WERI-Rb-1 (cell line): ENCODE data around the gene BPIFB2.

ENCODE experiments used
- DNase-seq: peaks from one replicate; pipeline ENCODE4 v3.0.0-alpha.2; 2020
- H3K27ac ChIP-seq: fragments of 250-450 bp; sonication (Bioruptor Pico); 2 replicates; pipeline ENCODE4 v1.5.1; 2020; ENCODE audit warnings: mild to moderate bottlenecking, moderate library complexity
- H3K27me3 ChIP-seq: fragments of 250-450 bp; sonication (Bioruptor Pico); 2 replicates; pipeline ENCODE4 v1.5.1; 2021; ENCODE audit warnings: mild to moderate bottlenecking, low read depth, moderate library complexity; ENCODE audit not compliant: insufficient read depth, severe bottlenecking
- H3K36me3 ChIP-seq: fragments of 250-450 bp; sonication (Bioruptor Pico); 2 replicates; pipeline ENCODE4 v1.5.1; 2020; ENCODE audit warnings: mild to moderate bottlenecking, moderate library complexity
- H3K4me3 ChIP-seq: 2 replicates; pipeline ENCODE4 v1.5.1; 2011; ENCODE audit warnings: low read depth, mild to moderate bottlenecking, control low read depth, low read length
- H3K9me3 ChIP-seq: fragments of 250-450 bp; sonication (Bioruptor Pico); 2 replicates; pipeline ENCODE4 v1.5.1; 2021; ENCODE audit warnings: mild to moderate bottlenecking, moderate library complexity; ENCODE audit not compliant: severe bottlenecking
- TF ChIP-seq, protein P1 (sequence below): IDR thresholded peaks from 2 replicates; pipeline ENCODE4 v1.5.1; 2011; ENCODE audit warnings: low read depth, mild to moderate bottlenecking, control low read depth, inconsistent platforms, low read length

BPIFB2 gene

GRCh38 chr20:33014336-33015113, 7.0 kb downstream of the BPIFB2 start:
- TF ChIP-seq, protein P1, sequence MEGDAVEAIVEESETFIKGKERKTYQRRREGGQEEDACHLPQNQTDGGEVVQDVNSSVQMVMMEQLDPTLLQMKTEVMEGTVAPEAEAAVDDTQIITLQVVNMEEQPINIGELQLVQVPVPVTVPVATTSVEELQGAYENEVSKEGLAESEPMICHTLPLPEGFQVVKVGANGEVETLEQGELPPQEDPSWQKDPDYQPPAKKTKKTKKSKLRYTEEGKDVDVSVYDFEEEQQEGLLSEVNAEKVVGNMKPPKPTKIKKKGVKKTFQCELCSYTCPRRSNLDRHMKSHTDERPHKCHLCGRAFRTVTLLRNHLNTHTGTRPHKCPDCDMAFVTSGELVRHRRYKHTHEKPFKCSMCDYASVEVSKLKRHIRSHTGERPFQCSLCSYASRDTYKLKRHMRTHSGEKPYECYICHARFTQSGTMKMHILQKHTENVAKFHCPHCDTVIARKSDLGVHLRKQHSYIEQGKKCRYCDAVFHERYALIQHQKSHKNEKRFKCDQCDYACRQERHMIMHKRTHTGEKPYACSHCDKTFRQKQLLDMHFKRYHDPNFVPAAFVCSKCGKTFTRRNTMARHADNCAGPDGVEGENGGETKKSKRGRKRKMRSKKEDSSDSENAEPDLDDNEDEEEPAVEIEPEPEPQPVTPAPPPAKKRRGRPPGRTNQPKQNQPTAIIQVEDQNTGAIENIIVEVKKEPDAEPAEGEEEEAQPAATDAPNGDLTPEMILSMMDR: no peak
- Histone ChIP-seq H3K36me3 (no peaks in the 10 kb centered on the region), H3K27me3 (no peaks in the 10 kb centered on the region), H3K4me3 (no peak overlapping the region), H3K27ac (no peak overlapping the region), H3K9me3 (no peaks in the 10 kb centered on the region)
- DNase-seq: peak; percentile 36

DNA sequence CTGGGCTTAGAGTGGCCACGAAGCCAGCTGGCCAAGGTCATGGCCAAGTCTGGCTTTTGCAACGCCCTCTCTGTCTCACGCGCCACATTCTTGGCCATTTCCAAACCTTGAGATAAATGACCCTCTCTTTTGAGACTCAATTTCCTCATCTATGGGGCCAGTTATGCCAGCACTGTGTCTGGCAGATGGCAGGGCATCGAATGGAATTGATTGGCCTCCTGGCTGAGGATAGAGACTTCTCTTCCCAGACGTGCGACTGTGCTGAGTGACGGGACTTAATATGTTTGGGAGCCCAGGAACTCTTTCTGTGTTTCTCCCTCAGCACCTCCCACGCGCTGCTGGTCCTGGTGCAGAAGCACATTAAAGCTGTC, 7.6 kb downstream of the BPIFB2 start:
- Histone ChIP-seq H3K27ac (no peak overlapping the region), H3K27me3 (no peaks in the 10 kb centered on the region), H3K9me3 (no peaks in the 10 kb centered on the region), H3K4me3 (no peak overlapping the region), H3K36me3 (no peaks in the 10 kb centered on the region)
- TF ChIP-seq, protein P1: no peak
- DNase-seq: no peak

DNA sequence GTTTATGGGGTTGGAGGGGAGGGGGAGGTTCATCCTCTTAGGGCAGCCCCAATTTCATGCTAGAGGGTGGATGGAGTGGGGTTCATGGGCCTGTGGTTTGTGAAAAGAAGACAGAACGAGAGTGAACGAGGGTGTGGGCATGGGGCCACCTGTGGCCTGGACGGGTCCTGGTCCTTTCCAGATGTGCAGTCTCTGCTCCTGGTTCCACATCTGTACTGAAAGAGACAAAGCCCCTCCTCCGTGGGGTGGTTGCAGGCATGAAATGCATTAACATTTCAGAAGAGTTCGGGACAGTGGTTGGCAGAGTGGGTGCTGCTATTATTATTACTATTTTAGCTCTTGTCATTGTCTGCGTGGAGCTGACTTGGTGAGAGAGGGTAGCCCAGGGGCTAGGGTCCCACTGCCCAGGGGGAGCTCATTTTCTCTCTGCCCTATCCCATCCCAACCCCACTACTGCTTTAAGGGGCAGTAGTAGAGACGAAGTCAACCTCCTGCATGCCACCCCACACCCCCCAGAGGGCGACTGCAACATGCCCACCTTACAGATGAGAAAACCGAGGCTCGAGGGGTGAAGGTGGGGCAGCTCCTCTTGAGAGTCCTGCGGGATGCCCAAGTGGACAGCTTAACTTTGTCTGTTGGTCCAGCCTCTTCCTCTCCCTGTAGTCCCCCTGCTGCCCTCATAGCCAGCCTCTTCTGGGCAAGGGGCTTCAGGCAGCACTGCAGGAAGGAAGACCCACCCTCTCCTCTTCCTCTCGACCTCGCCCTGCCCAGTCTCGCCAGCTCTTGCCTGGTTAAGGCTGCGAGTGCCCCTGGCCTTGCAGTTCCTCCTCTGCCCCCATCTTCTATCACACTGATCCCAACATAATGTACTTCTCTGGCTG, 8.4 kb downstream of the BPIFB2 start:
- H3K27ac ChIP-seq: no peak overlapping the region
- H3K36me3 ChIP-seq: no peaks in the 10 kb centered on the region
- H3K27me3 ChIP-seq: no peaks in the 10 kb centered on the region
- TF ChIP-seq, protein P1: no peak
- DNase-seq: no peak
- no peaks in the 10 kb centered on the region for H3K9me3 ChIP-seq
- H3K4me3 ChIP-seq: no peak overlapping the region

GRCh38 chr20:33016581-33017109, 9.1 kb downstream of the BPIFB2 start:
- TF ChIP-seq, protein P1: no peak
- Histone ChIP-seq H3K36me3 (no peaks in the 10 kb centered on the region), H3K27me3 (no peaks in the 10 kb centered on the region)

GRCh38 chr20:33017542-33017941, 10.0 kb downstream of the BPIFB2 start:
- no peak for DNase-seq
- Histone ChIP-seq H3K36me3 (no peaks in the 10 kb centered on the region), H3K27ac (no peak overlapping the region), H3K4me3 (no peak overlapping the region), H3K9me3 (no peaks in the 10 kb centered on the region), H3K27me3 (no peaks in the 10 kb centered on the region)
- TF ChIP-seq, protein P1: no peak

More at GRCh38 chr20:33016581-33017109, 9.1 kb downstream of the BPIFB2 start:
- Histone ChIP-seq H3K27ac (no peak overlapping the region), H3K9me3 (no peaks in the 10 kb centered on the region), H3K4me3 (no peak overlapping the region)
- no peak for DNase-seq
